Gastrocnemius medialis (tissue), 4 donors: ENCODE data around the gene ISL2. TPM values are rescaled to one million over a fixed set of nuclear protein-coding genes. Genes with fewer than 3 reads are reported as not detected.

Experiments used
- ATAC-seq, 2 donors: fragments of 150-250 bp; one replicate each; pipeline ENCODE4 v1.9.1; 2016
- DNase-seq, 2 donors: peaks; one replicate each; pipeline ENCODE4 v3.0.0-alpha.2; 2019
- H3K27ac ChIP-seq, 4 donors: fragments of 200-600 bp; sonication (generic); 1 replicate in 1 of 4; 2 replicates in 3 of 4; pipeline ENCODE4 v1.5.1; 2016 to 2018; ENCODE audit warnings: mild to moderate bottlenecking in 2 of 4, moderate library complexity in 1 of 4
- H3K27me3 ChIP-seq, 3 donors: fragments of 200-600 bp; sonication (generic) in 2 of 3; 1 replicate in 1 of 3; 2 replicates in 2 of 3; pipeline versions ENCODE4 v1.5.1 to v1.6.0; 2016 to 2019; ENCODE audit warnings: mild to moderate bottlenecking in 1 of 3, moderate library complexity in 1 of 3
- H3K36me3 ChIP-seq, 2 donors: fragments of 200-600 bp; sonication (generic) in 1 of 2; one replicate each; pipeline ENCODE4 v1.5.1; 2017 to 2018
- H3K4me1 ChIP-seq, 2 donors: fragments of 200-600 bp; sonication (generic) in 1 of 2; one replicate each; pipeline ENCODE4 v1.5.1; 2016 to 2017; ENCODE audit warnings: mild to moderate bottlenecking in 2 of 2
- H3K4me3 ChIP-seq, 4 donors: fragments of 200-600 bp; sonication (generic) in 3 of 4; 1 replicate in 1 of 4; 2 replicates in 3 of 4; pipeline ENCODE4 v1.5.1; 2016 to 2019; ENCODE audit warnings: mild to moderate bottlenecking in 2 of 4
- H3K9me3 ChIP-seq, 3 donors: fragments of 200-600 bp; sonication (generic) in 2 of 3; 1 replicate in 1 of 3; 2 replicates in 2 of 3; pipeline ENCODE4 v1.5.1; 2016 to 2019
- CTCF ChIP-seq, 5 experiments: fragments of 450-650 bp in 3 of 5; fragments of 200-600 bp in 2 of 5; sonication (generic) in 2 of 5; IDR thresholded peaks in 4 of 5; conservative IDR thresholded peaks in 1 of 5; 1 replicate in 4 of 5; 2 replicates in 1 of 5; pipeline ENCODE4 v1.5.1; 2016 to 2019; ENCODE audit warnings: antibody characterized with exemption in 5 of 5, mild to moderate bottlenecking in 3 of 5, moderate library complexity in 3 of 5
- POLR2A ChIP-seq, 2 donors: fragments of 450-650 bp; IDR thresholded peaks; one replicate each; pipeline ENCODE4 v1.6.1; 2017; ENCODE audit warnings: antibody characterized with exemption in 2 of 2, mild to moderate bottlenecking in 2 of 2, moderate library complexity in 2 of 2
- in situ Hi-C, 4 donors: fragments of 200-750 bp; cut with MboI; loops; one replicate each; pipeline versions ENCODE4 v1.15.0 to v1.8.0; 2017; ENCODE audit warnings: low sequenced_read_pairs in 4 of 4
- intact Hi-C: fragments of 100-400 bp; cut with DNase I; formaldehyde crosslinking; loops from one replicate; pipeline ENCODE4 v1.15.1; 2023; ENCODE audit warnings: low total_unique reads
- total RNA-seq, 4 donors: library from RNA; depleted of rRNA; stranded (reverse); fragments of >200 nt; gene quantifications; one replicate each; pipeline versions ENCODE4 v1.1.0 to v1.2.3, GENCODE V29; 2016

The ISL2 gene
- total RNA-seq, 4 donors from 2014 or later = not detected

GRCh38 chr15:76368122-76368621 is 31.6 kb downstream of the ISL2 start:
- ATAC-seq (no peak), DNase-seq (no peak)
- Histone ChIP-seq H3K27ac (no peak overlapping the region), H3K4me1 (no peaks in the 10 kb centered on the region), H3K9me3 (no peaks in the 10 kb centered on the region), H3K36me3 (no peaks in the 10 kb centered on the region), H3K4me3 (no peak overlapping the region), H3K27me3 (no peaks in the 10 kb centered on the region)
- TF ChIP-seq CTCF (IDR thresholded peaks at IDR 0.05 in 4 of 5, conservative IDR thresholded peaks at IDR 0.05 in 1 of 5) (no peak), POLR2A (IDR thresholded peaks at IDR 0.05) (no peak)
- intact Hi-C loops = no loop called here
- in situ Hi-C loops = no loop called here

GRCh38 chr15:76376029-76376428 is 39.5 kb downstream of the ISL2 start:
- DNase-seq (no peak), ATAC-seq (no peak)
- Histone ChIP-seq H3K27ac (no peak overlapping the region), H3K27me3 (no peaks in the 10 kb centered on the region), H3K4me3 (no peak overlapping the region), H3K4me1 (no peaks in the 10 kb centered on the region), H3K36me3 (peaks cover 0 to 2% of the 10 kb centered on the region in 2 donors), H3K9me3 (no peaks in the 10 kb centered on the region)
- TF ChIP-seq POLR2A (IDR thresholded peaks at IDR 0.05) (no peak), CTCF (IDR thresholded peaks at IDR 0.05 in 4 of 5, conservative IDR thresholded peaks at IDR 0.05 in 1 of 5) (no peak)
- in situ Hi-C loops (no loop called here), intact Hi-C loops (no loop called here)

GRCh38 chr15:76376816-76377215 is 40.2 kb downstream of the ISL2 start:
- Histone ChIP-seq H3K9me3 (no peaks in the 10 kb centered on the region), H3K27ac (no peak overlapping the region), H3K27me3 (no peaks in the 10 kb centered on the region), H3K4me1 (no peaks in the 10 kb centered on the region), H3K4me3 (no peak overlapping the region), H3K36me3 (peaks cover 0 to 6% of the 10 kb centered on the region in 2 donors)
- TF ChIP-seq CTCF (IDR thresholded peaks at IDR 0.05 in 4 of 5, conservative IDR thresholded peaks at IDR 0.05 in 1 of 5) (no peak), POLR2A (IDR thresholded peaks at IDR 0.05) (no peak)
- in situ Hi-C loops = no loop called here
- no peak for DNase-seq
- no peak for ATAC-seq
- intact Hi-C loops = no loop called here

GRCh38 chr15:76377217-76377616 is 40.6 kb downstream of the ISL2 start:
- peaks cover 0 to 6% of the 10 kb centered on the region in 2 donors for H3K36me3 ChIP-seq

More at GRCh38 chr15:76377217-76377616, 40.6 kb downstream of the ISL2 start:
- Histone ChIP-seq H3K27me3 (no peaks in the 10 kb centered on the region), H3K4me3 (no peak overlapping the region), H3K9me3 (no peaks in the 10 kb centered on the region), H3K4me1 (no peaks in the 10 kb centered on the region), H3K27ac (no peak overlapping the region)
- in situ Hi-C loops (no loop called here), intact Hi-C loops (no loop called here)
- TF ChIP-seq POLR2A (IDR thresholded peaks at IDR 0.05) = no peak
- no peak for TF ChIP-seq CTCF (IDR thresholded peaks at IDR 0.05 in 4 of 5, conservative IDR thresholded peaks at IDR 0.05 in 1 of 5)
- ATAC-seq (no peak), DNase-seq (no peak)
